HG02798 (cell line): ENCODE data around the gene SOD3.

Source experiments
- ATAC-seq: cut with Tn5 transposase; IDR thresholded peaks from one replicate; pipeline ENCODE4 v1.9.1; 2021; ENCODE audit warnings: mild to moderate bottlenecking; ENCODE audit not compliant: unreplicated experiment, poor library complexity

SOD3 gene

GRCh38 chr4:24837781-24838180 is 42.4 kb downstream of the SOD3 start:
- no peak for ATAC-seq

GRCh38 chr4:24840362-24840761 is 45.0 kb downstream of the SOD3 start:
- no peak for ATAC-seq

GRCh38 chr4:24840826-24841543 is 45.6 kb downstream of the SOD3 start:
- ATAC-seq = no peak

GRCh38 chr4:24842356-24842755 is 47.0 kb downstream of the SOD3 start:
- ATAC-seq = no peak

GRCh38 chr4:24843096-24843495 is 47.7 kb downstream of the SOD3 start:
- no peak for ATAC-seq

- no peak for ATAC-seq
Measured at GRCh38 chr4:24845132-24845531, 49.8 kb downstream of the SOD3 start.

- no peak for ATAC-seq
Measured at GRCh38 chr4:24845902-24846301, 50.5 kb downstream of the SOD3 start.

- no peak for ATAC-seq
Measured at GRCh38 chr4:24846716-24847115, 51.3 kb downstream of the SOD3 start.

- ATAC-seq = no peak
Measured at GRCh38 chr4:24849351-24849750, 54.0 kb downstream of the SOD3 start.

GRCh38 chr4:24849756-24850155 is 54.4 kb downstream of the SOD3 start:
- no peak for ATAC-seq
